GM03348 (cell line): ENCODE measurements around the gene PKN3.
"Not testable (repeated sequence)": the region's sequence is repeated elsewhere in the genome, so short reads cannot be mapped to it uniquely, and the experiment has no call there.

Experiments used
- DNase-seq: peaks from one replicate; pipeline ENCODE4 v3.0.0; 2012; ENCODE audit warnings: low spot score

PKN3 gene

DNA sequence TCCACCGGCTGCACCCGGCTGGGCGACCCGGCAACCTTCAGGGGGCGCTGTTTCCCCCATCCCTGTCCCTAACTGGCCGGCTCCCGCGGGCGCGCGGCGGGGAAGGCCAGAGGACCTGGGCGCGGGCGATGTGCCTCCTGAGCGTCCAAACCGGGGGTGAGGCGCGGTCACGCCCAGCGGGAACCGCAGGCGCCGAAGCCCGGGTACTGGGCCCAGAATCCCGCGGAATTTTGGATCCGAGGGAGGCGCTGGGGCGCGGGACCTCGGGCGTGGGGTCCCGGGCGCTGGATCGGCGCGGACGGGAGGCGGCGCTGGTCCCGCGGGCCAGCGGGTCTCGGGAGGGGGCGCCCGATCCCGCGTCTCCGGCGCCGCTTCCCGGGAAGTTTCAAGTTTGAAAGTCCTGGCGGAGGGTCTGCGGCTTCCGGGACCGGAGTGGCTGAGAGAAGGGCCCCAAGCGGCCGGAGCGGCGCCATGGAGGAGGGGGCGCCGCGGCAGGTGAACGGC lies at the start of gene PKN3:
PKN3 (plus strand) TSS at position 59 of the 504 bp plus-strand sequence; CDS start at position 472, 413 bp downstream.
- DNase-seq, result peak; percentile 96

DNA sequence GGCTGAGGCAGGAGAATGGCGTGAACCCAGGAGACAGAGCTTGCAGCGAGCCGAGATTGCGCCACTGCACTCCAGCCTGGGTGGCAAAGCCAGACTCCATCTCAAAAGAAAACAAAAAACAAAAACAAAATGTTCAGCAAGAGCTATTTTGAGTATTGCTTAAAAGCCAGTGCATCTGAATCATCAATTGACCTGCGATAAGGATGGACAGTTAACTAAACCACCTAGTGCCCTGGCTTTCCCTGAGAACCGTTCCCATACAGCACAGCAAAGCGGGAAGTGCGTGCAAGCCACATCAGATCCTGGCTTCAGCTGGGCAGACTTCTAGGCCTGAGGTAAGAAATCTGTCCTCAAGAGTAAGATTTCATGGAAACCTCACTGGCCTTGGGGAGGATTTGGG lies 48.4 kb upstream of the PKN3 start:
- DNase-seq, result no peak

DNA sequence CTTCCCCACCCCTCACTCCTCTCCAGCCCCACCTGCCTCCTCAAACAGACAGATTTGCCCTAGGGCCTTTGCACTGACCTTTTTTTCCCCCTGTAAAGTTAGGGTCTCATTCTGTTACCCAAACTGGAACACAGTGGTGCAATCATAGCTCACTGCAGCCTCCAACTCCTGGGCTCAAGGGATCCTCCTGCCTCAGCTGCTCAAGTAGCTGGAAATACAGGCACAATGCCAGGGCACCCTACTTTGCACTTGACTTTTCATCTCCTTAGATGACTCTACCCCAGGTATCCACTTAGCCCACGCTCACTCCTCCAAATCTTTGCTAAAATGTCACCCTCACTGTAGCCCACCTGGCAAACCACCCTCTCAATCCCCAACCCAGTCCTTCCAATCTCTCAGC lies 47.8 kb upstream of the PKN3 start:
- no peak for DNase-seq

- peak; percentile 98 for DNase-seq
These were observed 45.6 kb upstream of the PKN3 start, which contains the start of gene DYNC2I2 for GRCh38 chr9:128656416-128657343. TSS of gene DYNC2I2 (minus strand) at chr9:128656847. CDS start at chr9:128656726, 121 bp downstream.

DNA sequence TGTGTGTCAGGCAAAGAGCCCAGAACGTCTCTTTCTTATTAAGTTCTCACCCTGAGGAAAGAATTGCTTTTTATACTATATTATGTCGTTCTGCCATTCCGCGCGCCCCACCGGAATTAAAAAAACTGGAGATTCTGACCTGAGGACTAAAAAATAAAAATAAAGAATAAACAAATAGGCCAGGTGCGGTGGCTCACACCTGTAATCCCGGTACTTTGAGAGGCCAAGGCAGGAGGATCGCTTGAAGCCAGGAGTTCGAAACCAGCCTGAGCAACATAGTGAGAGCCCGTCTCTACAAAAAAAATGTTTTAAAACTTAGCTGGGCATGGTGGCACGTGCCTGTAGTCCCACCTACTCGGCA lies 45.0 kb upstream of the PKN3 start:
- DNase-seq, result no peak

DNA sequence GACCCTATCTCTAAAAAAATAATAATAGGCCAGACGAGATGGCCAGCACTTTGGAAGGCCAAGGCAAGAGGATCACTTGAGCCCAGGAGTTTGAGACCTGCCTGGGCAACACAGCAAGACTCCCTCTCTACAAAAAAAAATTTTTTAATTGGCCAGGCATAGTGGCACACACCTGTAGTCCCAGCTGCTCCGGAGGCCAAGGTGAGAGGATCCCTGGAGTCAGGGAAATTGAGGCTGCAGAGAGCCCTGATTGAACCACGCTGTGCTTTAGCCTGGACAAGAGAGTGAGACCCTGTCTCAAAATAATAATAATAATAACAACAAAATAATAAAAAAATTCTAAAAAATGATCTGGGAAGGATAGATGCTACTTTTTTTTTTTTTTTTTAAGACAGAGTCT lies 44.5 kb upstream of the PKN3 start:
- no peak for DNase-seq

DNA sequence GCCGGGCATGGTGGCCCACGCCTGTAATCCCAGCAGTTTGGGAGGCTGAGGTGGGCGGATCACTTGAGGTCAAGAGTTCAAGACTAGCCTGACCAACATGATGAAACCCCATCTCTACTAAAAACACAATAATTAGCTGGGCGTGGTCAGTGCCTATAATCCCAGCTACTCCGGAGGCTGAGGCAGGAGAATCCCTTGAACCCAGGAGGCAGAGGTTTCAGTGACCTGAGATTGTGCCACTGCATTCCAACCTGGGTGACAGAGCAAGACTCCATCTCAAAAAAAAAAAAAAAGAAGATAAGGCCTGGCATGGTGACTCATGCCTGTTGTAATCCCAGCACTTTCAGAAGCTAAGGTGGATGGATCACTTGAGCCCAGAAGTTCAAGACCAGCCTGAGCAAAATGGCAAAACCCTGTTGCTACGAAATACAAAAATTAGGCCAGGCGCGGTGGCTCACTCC lies 35.8 kb upstream of the PKN3 start:
- DNase-seq, result not testable (repeated sequence)

- no peak for DNase-seq
These were observed 32.5 kb upstream of the PKN3 start for GRCh38 chr9:128669786-128670185.

DNA sequence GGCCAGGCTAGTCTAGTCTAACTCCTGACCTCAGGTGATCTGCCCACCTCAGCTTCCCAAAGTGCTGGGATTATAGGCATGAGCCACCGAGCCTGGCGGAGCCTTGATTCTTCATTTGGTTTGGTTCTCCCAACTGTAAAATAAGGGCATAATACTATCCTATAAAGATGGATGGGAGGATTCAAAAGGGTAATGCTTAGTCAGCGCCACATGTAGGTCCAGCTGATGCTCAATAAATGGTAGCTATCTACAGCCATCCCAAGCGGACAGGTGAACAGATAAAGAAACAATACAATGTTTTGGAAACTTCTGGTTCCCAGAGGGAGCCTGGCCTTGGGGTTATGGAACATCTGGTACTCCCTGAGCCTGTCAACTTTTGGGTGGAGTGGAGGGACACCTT lies 26.9 kb upstream of the PKN3 start:
- no peak for DNase-seq

DNA sequence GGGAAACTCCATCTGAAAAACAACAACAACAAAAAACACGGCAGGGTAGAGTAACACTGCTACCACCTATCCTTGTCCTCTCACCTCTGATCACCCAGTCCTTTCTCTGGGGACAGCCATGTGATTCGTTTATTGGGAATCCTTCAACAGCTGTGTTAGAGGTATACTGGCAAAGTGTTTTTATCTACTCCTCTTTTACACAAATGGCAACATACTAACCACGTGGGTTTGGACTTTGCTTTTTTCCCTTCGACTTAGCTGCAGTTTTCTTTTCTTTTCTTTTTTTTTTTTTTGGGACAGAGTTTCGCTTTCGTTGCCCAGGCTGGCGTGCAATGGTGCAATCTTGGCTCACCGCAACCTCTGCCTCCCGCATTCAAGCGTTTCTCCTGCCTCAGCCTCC lies 24.5 kb upstream of the PKN3 start:
- no peak for DNase-seq

- DNase-seq, result peak; percentile 56
These were observed 18.8 kb upstream of the PKN3 start for GRCh38 chr9:128683340-128684064.

DNA sequence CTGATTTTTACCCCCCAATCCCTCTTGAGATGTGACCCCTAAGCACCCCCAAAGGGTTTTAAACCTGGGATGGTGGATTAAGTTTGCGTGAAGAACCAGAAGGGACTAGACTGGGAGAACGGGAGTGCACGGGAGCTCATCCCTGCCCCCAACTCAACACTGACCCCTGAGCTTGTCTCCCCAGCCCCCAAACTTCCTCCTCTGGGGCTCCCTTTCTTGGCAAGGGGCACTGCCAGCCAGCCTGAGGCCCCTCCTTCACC lies 18.3 kb upstream of the PKN3 start:
- no peak for DNase-seq

GRCh38 chr9:128684325-128685199 lies 17.7 kb upstream of the PKN3 start:
- peak; percentile 90 for DNase-seq

- DNase-seq, result no peak
These were observed 16.4 kb upstream of the PKN3 start for GRCh38 chr9:128685636-128686489.

- DNase-seq, result no peak
These were observed 14.8 kb upstream of the PKN3 start for GRCh38 chr9:128687453-128687852.

GRCh38 chr9:128688501-128689292 lies 13.6 kb upstream of the PKN3 start, which contains the start of gene SET:
TSS of gene SET (plus strand) at chr9:128689222. CDS start at chr9:128689583, 361 bp downstream.
- peak; percentile 100 for DNase-seq

DNA sequence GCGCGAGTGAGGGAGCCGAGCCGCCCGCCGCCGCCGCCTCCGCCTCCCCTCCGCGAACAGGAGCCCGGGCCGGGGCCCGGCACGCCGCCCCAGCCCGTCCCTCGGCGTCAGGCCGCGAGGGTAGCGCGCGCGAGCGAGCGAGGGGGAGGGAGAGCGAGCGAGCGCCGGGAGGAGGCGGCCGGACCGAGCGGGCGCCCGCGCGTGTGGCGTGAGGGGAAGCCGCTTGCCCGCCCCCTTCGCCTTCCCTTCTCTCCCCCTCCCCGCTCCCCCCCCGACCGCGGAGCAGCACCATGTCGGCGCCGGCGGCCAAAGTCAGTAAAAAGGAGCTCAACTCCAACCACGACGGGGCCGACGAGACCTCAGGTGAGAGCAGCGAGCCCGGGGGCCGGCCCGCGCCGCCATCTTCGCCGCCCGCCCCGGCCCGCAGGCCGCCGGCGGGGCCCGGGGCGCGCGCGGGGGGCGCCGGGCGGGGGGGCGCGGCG lies 13.0 kb upstream of the PKN3 start:
- DNase-seq, result no peak

GRCh38 chr9:128689820-128690683 lies 12.3 kb upstream of the PKN3 start:
- peak; percentile 85 for DNase-seq

DNA sequence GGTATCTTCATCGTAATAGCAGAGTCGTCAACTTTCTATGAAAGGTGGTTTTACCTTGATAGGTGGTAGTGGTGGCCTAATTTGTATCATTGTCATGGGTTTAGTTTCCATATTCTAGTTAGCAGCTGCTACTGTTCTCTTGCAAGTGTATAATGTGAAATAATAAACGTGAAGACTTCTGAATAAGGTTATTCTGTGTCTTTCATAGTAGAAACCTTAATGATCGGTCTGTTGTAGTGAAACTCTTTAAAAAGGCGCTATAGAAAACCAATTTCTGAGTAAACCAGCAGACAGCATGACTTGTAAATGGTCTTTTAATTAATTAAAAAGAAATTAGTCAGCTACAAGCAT lies 11.6 kb upstream of the PKN3 start:
- DNase-seq, result no peak
